LNCAP (cell line): ENCODE results near the gene DYNC1I1.

Experiments used
- TF ChIP-seq, protein P1 (sequence below): fragments of 450-650 bp; IDR thresholded peaks from 2 replicates; pipeline ENCODE4 v1.5.1; 2017; ENCODE audit warnings: mild to moderate bottlenecking

DYNC1I1 gene

DNA sequence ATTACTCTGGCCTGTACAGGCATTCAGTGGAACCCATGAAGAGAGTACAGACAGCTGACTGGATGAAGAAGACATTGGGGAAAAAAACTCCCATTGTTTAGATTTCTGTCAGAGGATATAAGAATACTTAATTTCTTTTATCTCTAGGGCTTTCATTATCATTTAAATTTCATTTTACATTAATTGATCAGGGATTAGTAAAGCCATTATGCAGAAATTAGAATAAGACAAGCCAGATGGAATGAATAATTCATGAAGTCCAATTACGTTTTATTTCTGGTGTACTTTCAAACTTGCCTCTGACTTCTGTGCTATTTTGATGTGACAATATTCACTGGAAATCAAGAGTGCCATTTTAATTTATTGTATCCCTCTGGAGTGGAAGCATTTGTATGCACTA lies 302.5 kb downstream of the DYNC1I1 start:
- TF ChIP-seq, protein P1, sequence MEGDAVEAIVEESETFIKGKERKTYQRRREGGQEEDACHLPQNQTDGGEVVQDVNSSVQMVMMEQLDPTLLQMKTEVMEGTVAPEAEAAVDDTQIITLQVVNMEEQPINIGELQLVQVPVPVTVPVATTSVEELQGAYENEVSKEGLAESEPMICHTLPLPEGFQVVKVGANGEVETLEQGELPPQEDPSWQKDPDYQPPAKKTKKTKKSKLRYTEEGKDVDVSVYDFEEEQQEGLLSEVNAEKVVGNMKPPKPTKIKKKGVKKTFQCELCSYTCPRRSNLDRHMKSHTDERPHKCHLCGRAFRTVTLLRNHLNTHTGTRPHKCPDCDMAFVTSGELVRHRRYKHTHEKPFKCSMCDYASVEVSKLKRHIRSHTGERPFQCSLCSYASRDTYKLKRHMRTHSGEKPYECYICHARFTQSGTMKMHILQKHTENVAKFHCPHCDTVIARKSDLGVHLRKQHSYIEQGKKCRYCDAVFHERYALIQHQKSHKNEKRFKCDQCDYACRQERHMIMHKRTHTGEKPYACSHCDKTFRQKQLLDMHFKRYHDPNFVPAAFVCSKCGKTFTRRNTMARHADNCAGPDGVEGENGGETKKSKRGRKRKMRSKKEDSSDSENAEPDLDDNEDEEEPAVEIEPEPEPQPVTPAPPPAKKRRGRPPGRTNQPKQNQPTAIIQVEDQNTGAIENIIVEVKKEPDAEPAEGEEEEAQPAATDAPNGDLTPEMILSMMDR: no peak

GRCh38 chr7:96075510-96076349 lies 303.4 kb downstream of the DYNC1I1 start:
- TF ChIP-seq, protein P1: peak; percentile 90

DNA sequence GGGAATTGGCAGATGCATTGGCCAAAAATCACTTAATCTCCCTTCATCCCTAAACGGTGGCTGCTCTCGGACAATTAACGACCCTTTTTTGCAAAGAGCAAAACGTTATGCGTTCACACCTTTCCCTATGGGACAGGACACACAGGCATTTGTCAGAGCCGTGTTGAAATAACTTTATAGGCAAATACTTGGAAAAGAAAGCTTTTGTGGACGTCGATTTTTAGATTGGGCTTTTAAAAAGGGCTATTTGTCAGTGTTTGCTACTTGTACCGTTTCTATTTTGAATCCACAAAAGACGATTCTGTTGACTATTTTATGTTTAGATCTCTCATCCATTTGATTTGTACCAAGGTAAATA lies 304.0 kb downstream of the DYNC1I1 start:
- TF ChIP-seq, protein P1: no peak

DNA sequence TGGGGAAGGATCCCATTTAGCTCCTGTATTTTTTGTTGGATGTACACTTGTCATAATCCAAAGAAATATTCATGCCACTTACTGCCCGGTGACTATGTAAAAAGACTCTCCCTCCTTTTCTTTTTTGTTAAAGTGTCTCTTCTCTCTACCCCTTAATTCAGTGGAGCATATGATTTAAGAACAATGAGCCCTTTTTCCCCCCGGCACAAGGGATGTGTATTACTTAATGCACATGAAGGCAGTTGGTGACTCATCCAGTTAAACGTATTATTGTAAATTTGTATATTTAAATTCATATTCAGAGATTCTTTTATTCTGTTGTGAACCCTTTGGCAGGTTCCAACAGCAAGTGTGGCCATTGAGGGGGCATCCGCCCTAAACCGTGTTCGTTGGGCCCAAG lies 307.7 kb downstream of the DYNC1I1 start:
- TF ChIP-seq, protein P1: no peak

GRCh38 chr7:96084881-96085553 lies 312.7 kb downstream of the DYNC1I1 start:
- TF ChIP-seq, protein P1: no peak

DNA sequence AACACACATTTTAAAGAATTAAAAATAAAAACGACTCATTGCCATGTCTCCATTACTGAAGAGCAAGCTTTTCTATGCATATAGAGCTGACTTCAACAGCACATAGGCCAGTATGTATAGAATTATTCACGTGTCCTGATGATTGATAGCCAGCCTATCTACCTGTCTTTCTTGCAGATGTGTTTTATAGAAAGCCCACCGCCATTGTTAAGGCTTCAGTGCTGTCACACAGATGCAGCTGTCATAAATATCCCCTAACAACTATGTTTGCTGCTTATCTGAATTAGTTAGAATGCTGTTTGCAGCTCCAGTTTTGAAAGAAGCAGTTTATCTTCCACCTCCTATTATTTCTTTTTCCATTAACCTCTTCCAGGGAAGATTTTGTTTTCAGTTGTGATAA lies 313.6 kb downstream of the DYNC1I1 start:
- TF ChIP-seq, protein P1: no peak

DNA sequence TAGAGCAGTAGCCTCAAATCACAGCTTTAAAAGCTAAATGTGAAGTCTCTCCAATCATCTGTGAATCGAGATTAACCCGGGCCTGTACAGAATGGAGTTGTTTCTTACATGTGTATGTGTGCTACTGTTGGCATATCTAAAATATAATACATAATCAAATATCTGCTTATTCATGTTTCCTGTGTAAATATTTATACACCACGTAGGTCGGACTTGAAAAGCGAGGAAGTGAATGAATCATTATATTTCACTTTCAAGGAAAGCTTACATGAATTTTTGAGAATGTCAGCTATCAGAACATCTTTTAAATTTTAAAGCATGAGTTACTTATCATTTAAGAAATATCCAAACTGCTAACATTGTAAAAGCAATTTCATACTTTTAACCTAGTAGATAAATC lies 316.2 kb downstream of the DYNC1I1 start:
- TF ChIP-seq, protein P1: no peak
